SK-MEL-5 (cell line): Measurements from ENCODE around the gene NADK2. TPM values are rescaled to one million over a fixed set of nuclear protein-coding genes. Genes with fewer than 3 reads are reported as not detected.
A peak's percentile ranks its signal among the peaks of the same experiment; 100 is the strongest.
"Not testable (repeated sequence)": the region's sequence is repeated elsewhere in the genome, so short reads cannot be mapped to it uniquely, and the experiment has no call there.

Source experiments
- DNase-seq: peaks from one replicate; pipeline ENCODE4 v3.0.0-alpha.2; 2016; ENCODE audit warnings: low read depth, low spot score
- in situ Hi-C: cut with HindIII; loops from 2 replicates; pipeline ENCODE4 v1.10.0; 2016; ENCODE audit warnings: low sequenced_read_pairs, high pct_unique_total_duplicates, low pct_unique_long_range_greater_than_20kb
- total RNA-seq: library from RNA; depleted of rRNA; stranded (reverse); fragments of >200 nt; shearing (Covaris generic); gene quantifications from 2 replicates; pipeline ENCODE4 v1.2.3, GENCODE V29; 2014

NADK2 gene
- total RNA-seq, 1 experiment from 2014 or later = 22.5 TPM

- in situ Hi-C loops = no loop called here
- no peak for DNase-seq
Observed at GRCh38 chr5:36228505-36228904, 13.2 kb downstream of the NADK2 start.

- in situ Hi-C loops = no loop called here
- DNase-seq = no peak
Observed at GRCh38 chr5:36227046-36227445, 14.7 kb downstream of the NADK2 start.

GRCh38 chr5:36222620-36223019, 19.1 kb downstream of the NADK2 start:
- DNase-seq = no peak
- in situ Hi-C loops = no loop called here

GRCh38 chr5:36217988-36218387, 23.7 kb downstream of the NADK2 start:
- in situ Hi-C loops = no loop called here

GRCh38 chr5:36217567-36217966, 24.2 kb downstream of the NADK2 start:
- in situ Hi-C loops = no loop called here
- no peak for DNase-seq

More at GRCh38 chr5:36217988-36218387, 23.7 kb downstream of the NADK2 start:
- DNase-seq = no peak

GRCh38 chr5:36215910-36216309, 25.8 kb downstream of the NADK2 start:
- no peak for DNase-seq
- in situ Hi-C loops = no loop called here

- in situ Hi-C loops = no loop called here
- peak; percentile 46 for DNase-seq
Observed at GRCh38 chr5:36214436-36214835, 27.3 kb downstream of the NADK2 start.

- no peak for DNase-seq
- in situ Hi-C loops = no loop called here
Observed at GRCh38 chr5:36209664-36210063, 32.1 kb downstream of the NADK2 start.

- no peak for DNase-seq
- in situ Hi-C loops = no loop called here
Observed at GRCh38 chr5:36208786-36209185, 32.9 kb downstream of the NADK2 start.

GRCh38 chr5:36206913-36207312, 34.8 kb downstream of the NADK2 start:
- in situ Hi-C loops = no loop called here
- no peak for DNase-seq

- in situ Hi-C loops = no loop called here
- DNase-seq = no peak
Observed at GRCh38 chr5:36205329-36205728, 36.4 kb downstream of the NADK2 start.

GRCh38 chr5:36202521-36202961, 39.2 kb downstream of the NADK2 start:
- DNase-seq = peak; percentile 73

GRCh38 chr5:36200513-36200912, 41.2 kb downstream of the NADK2 start:
- DNase-seq = no peak
- in situ Hi-C loops = no loop called here

More at GRCh38 chr5:36202521-36202961, 39.2 kb downstream of the NADK2 start:
- in situ Hi-C loops = no loop called here

- in situ Hi-C loops = no loop called here
- no peak for DNase-seq
Observed at GRCh38 chr5:36199620-36200019, 42.1 kb downstream of the NADK2 start.

- DNase-seq, in situ Hi-C loops: not testable (repeated sequence)
Observed at GRCh38 chr5:36198783-36199182, 42.9 kb downstream of the NADK2 start.

- DNase-seq = no peak
- in situ Hi-C loops = no loop called here
Observed at GRCh38 chr5:36198281-36198680, 43.4 kb downstream of the NADK2 start.

GRCh38 chr5:36193746-36194145, 48.0 kb downstream of the NADK2 start:
- in situ Hi-C loops = no loop called here
- DNase-seq = no peak

GRCh38 chr5:36184408-36184807, 57.3 kb downstream of the NADK2 start:
- in situ Hi-C loops = not testable (repeated sequence)

GRCh38 chr5:36181774-36182173, 60.0 kb downstream of the NADK2 start:
- in situ Hi-C loops = no loop called here
- no peak for DNase-seq

More at GRCh38 chr5:36184408-36184807, 57.3 kb downstream of the NADK2 start:
- not testable (repeated sequence) for DNase-seq
